Stimulated activated naive CD8-positive, alpha-beta T cell treated with anti-CD3 and anti-CD28 coated beads, Interleukin-15, amount 100 ng/mL, for 72 hours (primary cell): ENCODE results near the gene DOCK1.

Source experiments
- ATAC-seq: fragments of 150-1000 bp; cut with Tn5 transposase; 2 replicates; pipeline ENCODE4 v1.10.0; 2021; ENCODE audit warnings: mild to moderate bottlenecking, moderate library complexity
- DNase-seq, 2 donors: peaks; one replicate each; pipeline ENCODE4 v3.0.0; 2021 to 2022
- H3K27ac Mint-ChIP-seq, 2 donors: one replicate each; pipeline ENCODE4 v1.8.0; 2022; ENCODE audit warnings: mild to moderate bottlenecking in 2 of 2, mixed read lengths in 2 of 2, moderate library complexity in 2 of 2
- H3K27me3 Mint-ChIP-seq: one replicate; pipeline ENCODE4 v1.8.0; 2022; ENCODE audit warnings: mixed read lengths
- H3K4me1 Mint-ChIP-seq: one replicate; pipeline ENCODE4 v1.8.0; 2022; ENCODE audit warnings: mild to moderate bottlenecking, mixed read lengths
- H3K4me3 Mint-ChIP-seq, 2 donors: one replicate each; pipeline ENCODE4 v1.8.0; 2022; ENCODE audit warnings: mild to moderate bottlenecking in 2 of 2, mixed read lengths in 2 of 2, moderate library complexity in 1 of 2
- H3K9me3 Mint-ChIP-seq, 2 donors: one replicate each; pipeline ENCODE4 v1.8.0; 2022; ENCODE audit warnings: mixed read lengths in 2 of 2

Gene DOCK1

GRCh38 chr10:127040756-127041155 lies 135.5 kb downstream of the DOCK1 start:
- H3K9me3 Mint-ChIP-seq, result no peaks in the 10 kb centered on the region
- no peak overlapping the region for H3K4me3 Mint-ChIP-seq
- no peak for ATAC-seq
- H3K27ac Mint-ChIP-seq, result no peak overlapping the region
- no peak for DNase-seq
- no peaks in the 10 kb centered on the region for H3K4me1 Mint-ChIP-seq
- H3K27me3 Mint-ChIP-seq, result no peaks in the 10 kb centered on the region

- DNase-seq, result no peak
- no peaks in the 10 kb centered on the region for H3K27me3 Mint-ChIP-seq
- no peak overlapping the region for H3K27ac Mint-ChIP-seq
- no peaks in the 10 kb centered on the region for H3K4me1 Mint-ChIP-seq
- H3K4me3 Mint-ChIP-seq, result no peak overlapping the region
- no peak for ATAC-seq
- no peaks in the 10 kb centered on the region for H3K9me3 Mint-ChIP-seq
Observed at GRCh38 chr10:127041552-127041951, 136.3 kb downstream of the DOCK1 start.

GRCh38 chr10:127043301-127043700 lies 138.1 kb downstream of the DOCK1 start:
- Mint-ChIP-seq H3K9me3 (no peaks in the 10 kb centered on the region), H3K4me1 (no peaks in the 10 kb centered on the region), H3K4me3 (no peak overlapping the region), H3K27ac (no peak overlapping the region), H3K27me3 (no peaks in the 10 kb centered on the region)
- no peak for ATAC-seq
- no peak for DNase-seq

GRCh38 chr10:127044186-127044585 lies 139.0 kb downstream of the DOCK1 start:
- DNase-seq, result no peak
- H3K9me3 Mint-ChIP-seq, result no peaks in the 10 kb centered on the region
- no peaks in the 10 kb centered on the region for H3K4me1 Mint-ChIP-seq
- no peaks in the 10 kb centered on the region for H3K27me3 Mint-ChIP-seq
- H3K4me3 Mint-ChIP-seq, result no peak overlapping the region
- no peak overlapping the region for H3K27ac Mint-ChIP-seq
- no peak for ATAC-seq

GRCh38 chr10:127046975-127047877 lies 142.0 kb downstream of the DOCK1 start:
- ATAC-seq (no peak), DNase-seq (no peak)
- H3K9me3 Mint-ChIP-seq, result no peaks in the 10 kb centered on the region
- no peaks in the 10 kb centered on the region for H3K4me1 Mint-ChIP-seq
- no peaks in the 10 kb centered on the region for H3K27me3 Mint-ChIP-seq
- no peak overlapping the region for H3K27ac Mint-ChIP-seq
- no peak overlapping the region for H3K4me3 Mint-ChIP-seq

- Mint-ChIP-seq H3K9me3 (no peaks in the 10 kb centered on the region), H3K4me3 (no peak overlapping the region), H3K4me1 (no peaks in the 10 kb centered on the region), H3K27ac (no peak overlapping the region), H3K27me3 (no peaks in the 10 kb centered on the region)
- ATAC-seq, result no peak
- no peak for DNase-seq
Observed at GRCh38 chr10:127047878-127048238, 142.6 kb downstream of the DOCK1 start.

- Mint-ChIP-seq H3K9me3 (peaks cover 0 to under 1% of the 10 kb centered on the region in 2 donors), H3K27ac (no peak overlapping the region)
- DNase-seq, result no peak
Observed at GRCh38 chr10:127048630-127049029, 143.4 kb downstream of the DOCK1 start.

GRCh38 chr10:127052001-127052400 lies 146.8 kb downstream of the DOCK1 start:
- Mint-ChIP-seq H3K27me3 (no peaks in the 10 kb centered on the region), H3K4me1 (no peaks in the 10 kb centered on the region), H3K4me3 (no peak overlapping the region), H3K27ac (no peak overlapping the region), H3K9me3 (peaks cover 5% of the 10 kb centered on the region in 2 donors)
- no peak for ATAC-seq
- no peak for DNase-seq

More at GRCh38 chr10:127048630-127049029, 143.4 kb downstream of the DOCK1 start:
- Mint-ChIP-seq H3K27me3 (no peaks in the 10 kb centered on the region), H3K4me1 (no peaks in the 10 kb centered on the region), H3K4me3 (no peak overlapping the region)
- no peak for ATAC-seq

GRCh38 chr10:127055263-127055662 lies 150.0 kb downstream of the DOCK1 start:
- H3K27ac Mint-ChIP-seq, result no peak overlapping the region
- H3K27me3 Mint-ChIP-seq, result no peaks in the 10 kb centered on the region
- ATAC-seq (no peak), DNase-seq (no peak)
- no peaks in the 10 kb centered on the region for H3K4me1 Mint-ChIP-seq
- no peak overlapping the region for H3K4me3 Mint-ChIP-seq
- peaks cover 14 to 18% of the 10 kb centered on the region in 2 donors for H3K9me3 Mint-ChIP-seq

GRCh38 chr10:127059314-127059713 lies 154.1 kb downstream of the DOCK1 start:
- Mint-ChIP-seq H3K27ac (no peak overlapping the region), H3K4me3 (no peak overlapping the region), H3K4me1 (no peaks in the 10 kb centered on the region), H3K9me3 (peaks cover 13 to 14% of the 10 kb centered on the region in 2 donors), H3K27me3 (no peaks in the 10 kb centered on the region)
- ATAC-seq, result no peak
- no peak for DNase-seq

GRCh38 chr10:127063762-127064161 lies 158.5 kb downstream of the DOCK1 start:
- H3K4me1 Mint-ChIP-seq, result no peaks in the 10 kb centered on the region
- H3K4me3 Mint-ChIP-seq, result no peak overlapping the region
- H3K9me3 Mint-ChIP-seq, result peaks cover 9 to 21% of the 10 kb centered on the region in 2 donors
- no peak for DNase-seq
- no peak overlapping the region for H3K27ac Mint-ChIP-seq
- no peaks in the 10 kb centered on the region for H3K27me3 Mint-ChIP-seq
- no peak for ATAC-seq

GRCh38 chr10:127064474-127064873 lies 159.2 kb downstream of the DOCK1 start:
- peaks cover 4 to 20% of the 10 kb centered on the region in 2 donors for H3K9me3 Mint-ChIP-seq
- no peaks in the 10 kb centered on the region for H3K27me3 Mint-ChIP-seq
- no peak overlapping the region for H3K4me3 Mint-ChIP-seq
- H3K4me1 Mint-ChIP-seq, result no peaks in the 10 kb centered on the region
- H3K27ac Mint-ChIP-seq, result peak overlapping the region in 1 of 2 donors; percentile 76
- no peak for ATAC-seq
- DNase-seq, result no peak

GRCh38 chr10:127067542-127068194 lies 162.4 kb downstream of the DOCK1 start:
- Mint-ChIP-seq H3K27ac (no peak overlapping the region), H3K27me3 (no peaks in the 10 kb centered on the region), H3K4me1 (no peaks in the 10 kb centered on the region), H3K4me3 (no peak overlapping the region), H3K9me3 (peaks cover 0 to 16% of the 10 kb centered on the region in 2 donors)
- ATAC-seq (no peak), DNase-seq (no peak)

- no peak for DNase-seq
- Mint-ChIP-seq H3K27ac (no peak overlapping the region), H3K4me3 (no peak overlapping the region), H3K27me3 (no peaks in the 10 kb centered on the region), H3K9me3 (peaks cover 0 to 16% of the 10 kb centered on the region in 2 donors), H3K4me1 (no peaks in the 10 kb centered on the region)
- no peak for ATAC-seq
Observed at GRCh38 chr10:127068485-127068884, 163.3 kb downstream of the DOCK1 start.

- H3K4me3 Mint-ChIP-seq, result no peak overlapping the region
Observed at GRCh38 chr10:127069436-127069835, 164.2 kb downstream of the DOCK1 start.

GRCh38 chr10:127071126-127071525 lies 165.9 kb downstream of the DOCK1 start:
- Mint-ChIP-seq H3K27me3 (no peaks in the 10 kb centered on the region), H3K9me3 (peaks cover 0 to 10% of the 10 kb centered on the region in 2 donors), H3K4me3 (no peak overlapping the region), H3K4me1 (no peaks in the 10 kb centered on the region), H3K27ac (no peak overlapping the region)
- DNase-seq (no peak), ATAC-seq (no peak)

More at GRCh38 chr10:127069436-127069835, 164.2 kb downstream of the DOCK1 start:
- no peaks in the 10 kb centered on the region for H3K4me1 Mint-ChIP-seq
- no peak overlapping the region for H3K27ac Mint-ChIP-seq
- ATAC-seq (no peak), DNase-seq (no peak)
- H3K9me3 Mint-ChIP-seq, result peaks cover 0 to 16% of the 10 kb centered on the region in 2 donors
- H3K27me3 Mint-ChIP-seq, result no peaks in the 10 kb centered on the region
